ENCODE measurements around the gene CNOT6. TPM values are rescaled to one million over a fixed set of nuclear protein-coding genes. Genes with fewer than 3 reads are reported as not detected.

Gene CNOT6
- total and polyA plus RNA-seq, 4 donors: 1.4 to 25.0 (median 4.2) TPM

GRCh38 chr5:180599590-180599914 lies 105.4 kb downstream of the CNOT6 start:
- 92% methylated on average over 6 of the region's 6 CpGs for WGBS
- H3K36me3 ChIP-seq (ENCODE audit: control insufficient read depth in 4 of 4, insufficient read depth in 3 of 4, low read depth in 1 of 4, low read length in 3 of 4): no peaks in the 10 kb centered on the region
- DNase-seq (ENCODE audit: low spot score): no peak
- TF ChIP-seq CTCF (IDR thresholded peaks at IDR 0.05; ENCODE audit: low read depth, low read length, missing input control): no peak
- TF ChIP-seq ATF3 (IDR thresholded peaks at IDR 0.05): no peak
- no peak for TF ChIP-seq GABPA (IDR thresholded peaks at IDR 0.05 in 1 of 2, conservative IDR thresholded peaks at IDR 0.05 in 1 of 2)
- TF ChIP-seq ZBTB33 (IDR thresholded peaks at IDR 0.05): no peak
- peaks cover 2 to 10% (median 8%) of the 10 kb centered on the region in 4 donors for H3K4me1 ChIP-seq (ENCODE audit: control insufficient read depth in 4 of 4, insufficient read depth in 4 of 4, low read length in 3 of 4)
- H3K27ac ChIP-seq (ENCODE audit: low read depth in 1 of 2, low read length in 2 of 2): no peak overlapping the region
- no peak overlapping the region for H3K4me3 ChIP-seq (ENCODE audit: low read depth in 1 of 3, low read length in 3 of 3)
- no peak overlapping the region for H3K9ac ChIP-seq (ENCODE audit: low read depth in 1 of 2, low read length in 2 of 2)
- H3K9me3 ChIP-seq (ENCODE audit: control insufficient read depth in 4 of 4, low read length in 3 of 4): no peaks in the 10 kb centered on the region
- no peaks in the 10 kb centered on the region for H3K27me3 ChIP-seq (ENCODE audit: control insufficient read depth in 4 of 4, insufficient read depth in 4 of 4, low read length in 3 of 4)

- H3K4me1 ChIP-seq (ENCODE audit: control insufficient read depth in 4 of 4, insufficient read depth in 4 of 4, low read length in 3 of 4): peaks cover 2 to 10% (median 8%) of the 10 kb centered on the region in 4 donors
- H3K9ac ChIP-seq (ENCODE audit: low read depth in 1 of 2, low read length in 2 of 2): no peak overlapping the region
- whole genome bisulfite sequencing: 76% methylated on average over 16 of the region's 16 CpGs
- no peak for DNase-seq (ENCODE audit: low spot score)
- no peak overlapping the region for H3K4me3 ChIP-seq (ENCODE audit: low read depth in 1 of 3, low read length in 3 of 3)
- no peaks in the 10 kb centered on the region for H3K9me3 ChIP-seq (ENCODE audit: control insufficient read depth in 4 of 4, low read length in 3 of 4)
- H3K27me3 ChIP-seq (ENCODE audit: control insufficient read depth in 4 of 4, insufficient read depth in 4 of 4, low read length in 3 of 4): no peaks in the 10 kb centered on the region
- H3K36me3 ChIP-seq (ENCODE audit: control insufficient read depth in 4 of 4, insufficient read depth in 3 of 4, low read depth in 1 of 4, low read length in 3 of 4): no peaks in the 10 kb centered on the region
- TF ChIP-seq YY1 (IDR thresholded peaks at IDR 0.05) (no peak), GABPA (IDR thresholded peaks at IDR 0.05 in 1 of 2, conservative IDR thresholded peaks at IDR 0.05 in 1 of 2) (no peak), HNF4G (IDR thresholded peaks at IDR 0.05) (no peak), SP1 (IDR thresholded peaks at IDR 0.05) (no peak), TAF1 (conservative IDR thresholded peaks at IDR 0.05) (no peak)
- H3K27ac ChIP-seq (ENCODE audit: low read depth in 1 of 2, low read length in 2 of 2): no peak overlapping the region
These were observed 105.9 kb downstream of the CNOT6 start for GRCh38 chr5:180599981-180600553.

- no peak overlapping the region for H3K27ac ChIP-seq (ENCODE audit: low read depth in 1 of 2, low read length in 2 of 2)
- no peak for TF ChIP-seq FOXA1 (IDR thresholded peaks at IDR 0.05)
- TF ChIP-seq SP1 (IDR thresholded peaks at IDR 0.05): no peak
- TF ChIP-seq RXRA (IDR thresholded peaks at IDR 0.05): no peak
- 85% methylated on average over 12 of the region's 12 CpGs for WGBS
- H3K27me3 ChIP-seq (ENCODE audit: control insufficient read depth in 4 of 4, insufficient read depth in 4 of 4, low read length in 3 of 4): no peaks in the 10 kb centered on the region
- DNase-seq (ENCODE audit: low spot score): no peak
- peaks cover 0 to 6% (median 4%) of the 10 kb centered on the region in 4 donors for H3K4me1 ChIP-seq (ENCODE audit: control insufficient read depth in 4 of 4, insufficient read depth in 4 of 4, low read length in 3 of 4)
- H3K36me3 ChIP-seq (ENCODE audit: control insufficient read depth in 4 of 4, insufficient read depth in 3 of 4, low read depth in 1 of 4, low read length in 3 of 4): no peaks in the 10 kb centered on the region
- H3K9me3 ChIP-seq (ENCODE audit: control insufficient read depth in 4 of 4, low read length in 3 of 4): no peaks in the 10 kb centered on the region
- no peak overlapping the region for H3K9ac ChIP-seq (ENCODE audit: low read depth in 1 of 2, low read length in 2 of 2)
- no peak overlapping the region for H3K4me3 ChIP-seq (ENCODE audit: low read depth in 1 of 3, low read length in 3 of 3)
These were observed 106.4 kb downstream of the CNOT6 start for GRCh38 chr5:180600554-180601041.
